D721Med (cell line): ENCODE measurements around the gene KIF3C.
"Not testable (repeated sequence)": the region's sequence is repeated elsewhere in the genome, so short reads cannot be mapped to it uniquely, and the experiment has no call there.

Source experiments
- DNase-seq: peaks from one replicate; pipeline ENCODE4 v3.0.0; 2011; ENCODE audit warnings: low spot score; ENCODE audit not compliant: insufficient read length
- FAIRE-seq: peaks from 2 replicates; lab custom pipeline; 2011; peaks lifted over from hg19 to GRCh38; lab: Jason Lieb, UNC
- CTCF ChIP-seq: IDR thresholded peaks from 2 replicates; pipeline ENCODE4 v1.5.1; 2012; ENCODE audit warnings: mild to moderate bottlenecking, control low read depth; ENCODE audit not compliant: insufficient read depth; ENCODE audit errors: missing control alignments

Gene KIF3C

GRCh38 chr2:25899404-25899970, 82.8 kb downstream of the KIF3C start:
- DNase-seq (no peak), FAIRE-seq (no peak)
- TF ChIP-seq CTCF = no peak

GRCh38 chr2:25897506-25897905, 84.8 kb downstream of the KIF3C start:
- FAIRE-seq (no peak), DNase-seq (no peak)
- TF ChIP-seq CTCF = no peak

- FAIRE-seq, DNase-seq: not testable (repeated sequence)
Observed at GRCh38 chr2:25896308-25896707, 86.0 kb downstream of the KIF3C start.

GRCh38 chr2:25895610-25896009, 86.7 kb downstream of the KIF3C start:
- no peak for TF ChIP-seq CTCF
- no peak for DNase-seq
- FAIRE-seq = no peak

- no peak for TF ChIP-seq CTCF
- FAIRE-seq (no peak), DNase-seq (no peak)
Observed at GRCh38 chr2:25895018-25895417, 87.3 kb downstream of the KIF3C start.

- FAIRE-seq = no peak
- TF ChIP-seq CTCF = no peak
- DNase-seq = no peak
Observed at GRCh38 chr2:25894135-25894830, 88.0 kb downstream of the KIF3C start.

GRCh38 chr2:25891672-25892071, 90.6 kb downstream of the KIF3C start:
- no peak for TF ChIP-seq CTCF
- DNase-seq = no peak
- FAIRE-seq = no peak
